Frontal cortex (tissue), 4 donors: Measurements from ENCODE around the gene FMO3. TPM values are rescaled to one million over a fixed set of nuclear protein-coding genes. Genes with fewer than 3 reads are reported as not detected.

ENCODE experiments used
- DNase-seq, 2 donors: peaks; one replicate each; pipeline ENCODE4 v3.0.0; 2012; ENCODE audit warnings: low spot score in 2 of 2
- FAIRE-seq: peaks from 2 replicates; lab custom pipeline; 2012; peaks lifted over from hg19 to GRCh38; lab: Jason Lieb, UNC
- small RNA-seq: library from RNA; depleted of rRNA; stranded (forward); fragments of <200 nt; gene quantifications from one replicate; pipeline ENCODE3, GENCODE V24; 2014
- total RNA-seq: library from RNA; depleted of rRNA; stranded (reverse); fragments of >200 nt; gene quantifications from one replicate; pipeline ENCODE4 v1.2.3, GENCODE V29; 2014
- donor health status: control.
- donor health status: control.
- donor health status: control.

Gene FMO3
- total RNA-seq, 1 donor from 2014 or later: not detected

DNA sequence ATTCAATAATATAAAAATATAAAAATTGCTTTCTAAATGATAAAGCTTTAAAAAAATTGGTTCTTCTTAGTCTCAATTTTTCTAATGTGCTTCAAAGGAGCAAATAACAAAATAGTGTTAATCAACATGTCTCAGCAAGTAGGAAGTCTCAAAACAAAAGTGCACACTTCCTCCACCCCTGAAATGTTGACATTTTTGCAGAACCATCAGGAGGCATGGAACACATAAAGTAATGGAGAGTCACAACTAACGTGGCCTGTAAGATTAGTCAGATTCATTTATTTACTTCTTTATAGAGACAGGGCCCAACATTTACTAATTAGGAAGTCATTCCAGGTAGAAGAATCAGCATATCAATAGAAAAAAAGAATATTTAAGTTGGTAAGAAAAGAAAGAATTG, 59.5 kb downstream of the FMO3 start:
- FAIRE-seq: no peak
- no peak for DNase-seq

- FAIRE-seq (no peak), DNase-seq (no peak)
Observed at GRCh38 chr1:171152549-171152948, 61.8 kb downstream of the FMO3 start.

GRCh38 chr1:171155484-171155883, 64.8 kb downstream of the FMO3 start:
- no peak for DNase-seq
- FAIRE-seq: no peak

GRCh38 chr1:171158096-171158495, 67.4 kb downstream of the FMO3 start:
- FAIRE-seq: no peak
- no peak for DNase-seq

DNA sequence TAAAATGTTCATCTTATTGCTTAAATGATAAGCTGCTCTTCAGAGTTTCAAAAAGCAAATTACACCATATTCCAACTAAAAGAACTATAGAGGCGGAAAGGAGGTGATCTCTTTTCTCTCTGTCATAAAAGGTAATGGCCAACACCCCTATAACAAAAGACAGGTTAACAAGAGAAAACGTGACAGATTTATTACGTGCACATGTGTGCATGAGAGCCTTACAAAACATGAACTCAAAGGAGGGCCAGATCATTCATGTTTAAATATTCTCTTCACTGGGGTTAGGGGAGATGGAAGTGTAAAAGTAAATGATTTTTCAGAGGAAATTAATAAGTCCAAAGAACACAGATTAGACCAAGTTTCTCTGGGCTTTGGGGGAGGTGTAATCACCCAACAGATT, 67.8 kb downstream of the FMO3 start:
- FAIRE-seq: no peak

DNA sequence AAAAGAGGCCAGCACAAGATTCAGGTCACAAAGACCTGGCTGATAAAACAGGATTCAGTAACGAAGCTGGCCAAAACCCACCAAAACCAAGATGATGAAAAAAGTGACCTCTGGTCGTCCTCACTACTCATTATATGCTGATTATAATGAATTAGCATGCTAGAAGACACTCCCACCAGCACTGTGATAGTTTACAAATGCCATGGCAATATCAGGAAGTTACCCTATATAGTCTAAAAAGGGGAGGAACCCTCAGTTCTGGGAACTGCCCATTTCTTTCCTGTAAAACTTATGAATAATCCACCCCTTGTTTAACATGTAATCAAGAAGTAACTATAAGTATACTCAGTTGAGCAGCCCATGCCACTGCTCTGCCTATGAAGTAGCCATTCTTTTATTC, 68.4 kb downstream of the FMO3 start:
- DNase-seq: no peak
- no peak for FAIRE-seq

More for the DNA sequence above, 67.8 kb downstream of the FMO3 start:
- no peak for DNase-seq

GRCh38 chr1:171160211-171160610, 69.5 kb downstream of the FMO3 start:
- DNase-seq (no peak), FAIRE-seq (no peak)

DNA sequence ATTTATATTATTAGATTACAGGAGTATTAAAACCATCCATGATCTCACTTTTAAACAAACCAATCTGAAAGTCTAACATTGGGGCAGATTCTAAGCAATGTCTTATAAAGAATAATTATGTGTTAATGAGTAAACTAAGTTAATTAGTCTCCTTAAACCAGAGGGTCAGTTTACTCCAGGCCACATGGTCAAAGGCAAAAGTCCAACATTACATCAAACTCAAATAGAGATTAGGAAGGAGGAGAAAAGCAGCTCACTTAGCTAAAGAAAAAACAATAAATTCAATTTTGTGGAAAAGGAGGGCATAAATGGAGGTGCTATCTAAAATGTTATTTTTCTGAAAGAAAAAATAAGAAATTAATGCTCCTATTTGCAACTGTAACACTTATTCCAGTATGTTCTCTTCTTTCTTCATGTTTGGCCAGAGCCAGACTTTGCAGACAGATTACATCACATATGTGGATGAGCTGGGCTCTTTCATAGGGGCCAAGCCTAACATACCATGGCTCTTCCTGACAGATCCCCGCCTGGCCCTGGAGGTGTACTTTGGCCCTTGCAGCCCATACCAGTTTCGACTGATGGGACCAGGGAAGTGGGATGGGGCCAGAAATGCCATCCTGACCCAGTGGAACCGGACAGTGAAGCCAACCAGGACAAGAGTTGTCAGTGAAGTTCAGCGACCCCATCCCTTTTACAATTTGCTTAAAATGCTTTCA, 70.1 kb downstream of the FMO3 start:
- DNase-seq: no peak
- FAIRE-seq: no peak

GRCh38 chr1:171161431-171161830, 70.7 kb downstream of the FMO3 start:
- FAIRE-seq (no peak), DNase-seq (no peak)

DNA sequence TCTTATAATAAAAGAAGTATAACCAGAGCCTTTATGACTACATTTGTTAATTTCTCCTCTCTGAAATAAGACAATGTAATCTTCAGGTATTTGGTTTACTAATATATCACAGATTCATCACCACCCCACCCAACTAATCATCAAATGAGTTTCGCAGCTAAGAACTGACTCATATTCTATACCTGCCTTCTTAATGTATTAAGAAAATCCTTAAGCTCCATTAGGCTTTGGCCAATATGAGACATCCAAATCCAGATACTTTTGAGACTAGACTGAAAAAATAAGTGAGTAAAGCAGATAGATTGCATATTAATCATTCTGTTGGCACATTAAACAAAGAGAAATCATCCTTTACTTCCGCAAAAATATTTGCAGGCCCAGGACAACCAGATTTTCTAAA, 75.7 kb downstream of the FMO3 start:
- DNase-seq (no peak), FAIRE-seq (no peak)

Small RNAs within 50 kb of the gene (small RNA-seq; reads per million reads assigned to genes)
- 0.15 reads per million for gene MIR1295A

Other genes starting within 250 kb of the FMO3 start
- not detected for gene MROH9, start 155.4 kb upstream of the FMO3 start, total RNA-seq
- gene FMO2, start 94.4 kb downstream of the FMO3 start, total RNA-seq: 0.41 TPM
- 3.7 TPM for gene FMO1, start 157.6 kb downstream of the FMO3 start, total RNA-seq
- gene FMO4, start 223.3 kb downstream of the FMO3 start, total RNA-seq: 0.82 TPM